ENCODE results near the gene GID4. TPM values are rescaled to one million over a fixed set of nuclear protein-coding genes. Genes with fewer than 3 reads are reported as not detected.

The GID4 gene
- total and polyA plus RNA-seq, 2 of the 4 experiments (the other 2 are of a cell fraction), result 3.9 to 5.6 TPM

DNA sequence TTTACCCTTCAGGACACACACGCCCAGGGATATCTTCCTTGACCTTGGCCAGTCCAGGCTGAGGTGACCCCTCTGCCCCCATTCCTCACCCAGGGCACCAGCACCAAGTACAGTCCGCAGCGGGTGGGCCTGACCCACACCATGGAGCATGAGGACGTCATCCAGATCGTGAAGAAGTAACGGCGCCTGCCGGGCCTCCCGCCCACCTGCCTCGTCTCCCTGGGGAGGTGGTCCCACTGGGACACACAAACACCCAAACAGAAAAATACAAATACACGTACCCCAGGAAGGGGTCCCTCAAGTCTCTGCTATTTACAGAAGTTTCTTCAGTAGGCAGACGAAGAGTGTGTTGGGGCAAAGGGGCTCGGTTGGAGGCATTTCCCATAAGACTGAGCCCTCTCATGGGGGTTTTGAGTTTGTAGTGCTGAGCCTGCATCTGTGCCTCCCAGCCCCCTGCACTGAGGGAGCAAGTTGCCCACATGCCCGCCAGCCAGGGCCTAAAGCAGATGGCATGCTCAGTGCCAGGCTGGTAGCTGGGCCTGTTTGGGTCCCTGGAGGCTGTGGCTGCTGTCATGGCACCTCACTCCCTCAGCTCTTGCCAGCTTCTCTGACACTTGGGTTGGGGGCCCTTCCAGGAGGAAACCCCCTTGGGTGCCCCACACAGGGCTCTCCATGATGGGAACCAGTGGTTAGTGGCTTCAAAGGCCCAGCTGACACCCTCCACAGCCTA is 68.0 kb downstream of the GID4 start:
- Histone ChIP-seq H2BK5ac (ENCODE audit: low read depth, low read length, poor library complexity, severe bottlenecking) (no peak overlapping the region), H3K27ac (ENCODE audit: insufficient read depth, low read length) (no peak overlapping the region), H3K36me3 (ENCODE audit: control insufficient read depth, insufficient read depth, low read length) (peaks cover 33% of the 10 kb centered on the region), H3K4ac (ENCODE audit: low read depth, low read length) (no peak overlapping the region), H3K4me1 (ENCODE audit: control insufficient read depth, insufficient read depth, low read length) (no peaks in the 10 kb centered on the region), H2AK5ac (ENCODE audit: low read depth, low read length) (no peak overlapping the region), H4K91ac (ENCODE audit: insufficient read depth, low read depth, low read length) (no peak overlapping the region), H3K9ac (ENCODE audit: low read depth, low read length) (no peak overlapping the region), H4K8ac (ENCODE audit: low read depth in 2 of 2, low read length in 2 of 2) (no peak overlapping the region), H3K4me2 (ENCODE audit: low read depth, low read length) (no peak overlapping the region), H3K27me3 (ENCODE audit: control insufficient read depth, insufficient read depth, low read length) (no peaks in the 10 kb centered on the region), H3K56ac (ENCODE audit: extremely low read depth, insufficient read depth, low read length) (no peak overlapping the region), H2AFZ (replicated peaks; ENCODE audit: low read length, poor library complexity) (no peak overlapping the region), H3K18ac (ENCODE audit: low read depth, low read length) (no peak overlapping the region), H2BK20ac (ENCODE audit: low read depth, low read length) (no peak overlapping the region), H3K79me1 (ENCODE audit: low read depth in 1 of 2, low read length in 2 of 2) (no peaks in the 10 kb centered on the region), H3K9me1 (ENCODE audit: insufficient read depth, low read length) (peaks cover 5% of the 10 kb centered on the region; the same call in 1 of the 2 replicates), H3K9me3 (ENCODE audit: control insufficient read depth, insufficient read depth, low read length) (no peaks in the 10 kb centered on the region), H3K4me3 (ENCODE audit: insufficient read depth, low read depth, low read length) (no peak overlapping the region), H3K14ac (replicated peaks; ENCODE audit: low read depth, low read length) (no peak overlapping the region), H3K23ac (ENCODE audit: low read depth, low read length) (no peak overlapping the region), H2BK15ac (ENCODE audit: low read depth, low read length) (no peak overlapping the region), H2BK120ac (ENCODE audit: low read depth, low read length) (no peak overlapping the region), H4K20me1 (ENCODE audit: insufficient read depth, low read length) (no peaks in the 10 kb centered on the region), H4K5ac (ENCODE audit: low read depth, low read length) (no peak overlapping the region), H2AK9ac (replicated peaks; ENCODE audit: low read depth, low read length, poor library complexity) (no peak overlapping the region)
- no TSS peak for BruUV-seq (replicated peaks)
- WGBS, 2 experiments (ENCODE audit: extremely low coverage in 2 of 2, insufficient read length in 1 of 2), result 93% methylated on average over 5 of the region's 14 CpGs; no CpG with 5 or more reads in 1 of the 2 experiments
- intact Hi-C loops (cut with micrococcal nuclease) (no loop called here), in situ Hi-C loops (cut with MboI; ENCODE audit: low sequenced_read_pairs) (no loop called here), dilution Hi-C loops (cut with HindIII; ENCODE audit: low sequenced_read_pairs, unreplicated experiment) (no loop called here)
- no peak for DNase-seq
- ATAC-seq (ENCODE audit: low read depth), result no peak
- POLR2A ChIA-PET (ENCODE audit: unreplicated experiment), result no interaction called here
- TF ChIP-seq BHLHE40 (IDR thresholded peaks at IDR 0.05; ENCODE audit: low read depth, low read length) (no peak), POLR2A (IDR thresholded peaks at IDR 0.05; ENCODE audit: low read depth, low read length) (no peak), FOS (IDR thresholded peaks at IDR 0.05; ENCODE audit: low read depth, low read length) (no peak), RAD21 (IDR thresholded peaks at IDR 0.05; ENCODE audit: low read length) (no peak)
- TF ChIP-seq, protein P1, sequence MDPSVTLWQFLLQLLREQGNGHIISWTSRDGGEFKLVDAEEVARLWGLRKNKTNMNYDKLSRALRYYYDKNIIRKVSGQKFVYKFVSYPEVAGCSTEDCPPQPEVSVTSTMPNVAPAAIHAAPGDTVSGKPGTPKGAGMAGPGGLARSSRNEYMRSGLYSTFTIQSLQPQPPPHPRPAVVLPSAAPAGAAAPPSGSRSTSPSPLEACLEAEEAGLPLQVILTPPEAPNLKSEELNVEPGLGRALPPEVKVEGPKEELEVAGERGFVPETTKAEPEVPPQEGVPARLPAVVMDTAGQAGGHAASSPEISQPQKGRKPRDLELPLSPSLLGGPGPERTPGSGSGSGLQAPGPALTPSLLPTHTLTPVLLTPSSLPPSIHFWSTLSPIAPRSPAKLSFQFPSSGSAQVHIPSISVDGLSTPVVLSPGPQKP (IDR thresholded peaks at IDR 0.05; ENCODE audit: borderline replicate concordance, low read depth, low read length), result no peak
- CTCF ChIA-PET, result no interaction called here

Data from IMR-90 (cell line).